Mesenchymal stem cell (in vitro differentiated cells and primary cell): ENCODE data around the gene TSPAN13.

Experiments used
- DNase-seq: peaks from one replicate; pipeline ENCODE4 v3.0.0-alpha.2; 2013
- H2AFZ ChIP-seq: one replicate; pipeline ENCODE4 v1.6.1; 2013; ENCODE audit warnings: low read depth, mild to moderate bottlenecking, control low read depth, inconsistent platforms, low read length, moderate library complexity
- H2AK5ac ChIP-seq: 2 replicates; pipeline ENCODE4 v1.6.1; 2013; ENCODE audit warnings: low read length, moderate library complexity, mild to moderate bottlenecking, inconsistent platforms; ENCODE audit not compliant: severe bottlenecking
- H2BK120ac ChIP-seq: one replicate; pipeline ENCODE4 v1.6.1; 2013; ENCODE audit warnings: low read depth, mild to moderate bottlenecking, inconsistent platforms, low read length, moderate library complexity
- H2BK12ac ChIP-seq, 2 experiments: one replicate each; pipeline ENCODE4 v1.6.1; 2013; ENCODE audit warnings: inconsistent platforms in 2 of 2, low read length in 2 of 2, mild to moderate bottlenecking in 2 of 2, moderate library complexity in 2 of 2, control low read depth in 1 of 2
- H2BK15ac ChIP-seq: one replicate; pipeline ENCODE4 v1.6.1; 2013; ENCODE audit warnings: mild to moderate bottlenecking, low read depth, inconsistent platforms; ENCODE audit not compliant: poor library complexity, severe bottlenecking
- H2BK5ac ChIP-seq: 2 replicates; pipeline ENCODE4 v1.6.1; 2013; ENCODE audit warnings: low read depth, mild to moderate bottlenecking, low read length, control low read depth, inconsistent platforms; ENCODE audit not compliant: poor library complexity, severe bottlenecking
- H3K14ac ChIP-seq, 2 experiments: one replicate each; pipeline ENCODE4 v1.6.1; 2013; ENCODE audit warnings: inconsistent platforms in 2 of 2, low read length in 2 of 2, control low read depth in 1 of 2, mild to moderate bottlenecking in 1 of 2, moderate library complexity in 1 of 2
- H3K18ac ChIP-seq, 2 experiments: one replicate each; pipeline ENCODE4 v1.6.1; 2013; ENCODE audit warnings: inconsistent platforms in 2 of 2, low read length in 2 of 2, control low read depth in 1 of 2, low read depth in 1 of 2, mild to moderate bottlenecking in 1 of 2
- H3K23ac ChIP-seq, 2 experiments: one replicate each; pipeline ENCODE4 v1.6.1; 2013; ENCODE audit warnings: inconsistent platforms in 2 of 2, low read length in 2 of 2, mild to moderate bottlenecking in 2 of 2, moderate library complexity in 2 of 2, control low read depth in 1 of 2
- H3K27ac ChIP-seq: 2 replicates; pipeline ENCODE4 v1.5.1; 2013; ENCODE audit warnings: mild to moderate bottlenecking, moderate library complexity, low read length, control low read depth, inconsistent platforms; ENCODE audit not compliant: poor library complexity, severe bottlenecking
- H3K27me3 ChIP-seq, 2 experiments: 2 replicates each; pipeline versions ENCODE4 v1.6.1 to v1.7.0; 2013; ENCODE audit warnings: low read length in 2 of 2, mild to moderate bottlenecking in 2 of 2, moderate library complexity in 2 of 2, control low read depth in 1 of 2, inconsistent platforms in 1 of 2; ENCODE audit not compliant: control insufficient read depth in 1 of 2, insufficient read depth in 1 of 2
- H3K36me3 ChIP-seq, 2 experiments: 2 replicates each; pipeline versions ENCODE4 v1.6.1 to v1.7.0; 2013; ENCODE audit warnings: low read length in 2 of 2, control low read depth in 1 of 2, inconsistent platforms in 1 of 2, low read depth in 1 of 2, mild to moderate bottlenecking in 1 of 2; ENCODE audit not compliant: insufficient read depth in 2 of 2, control insufficient read depth in 1 of 2
- H3K4ac ChIP-seq, 2 experiments: one replicate each; pipeline ENCODE4 v1.6.1; 2013; ENCODE audit warnings: inconsistent platforms in 2 of 2, low read length in 2 of 2, mild to moderate bottlenecking in 2 of 2, moderate library complexity in 2 of 2, control low read depth in 1 of 2, low read depth in 1 of 2
- H3K4me1 ChIP-seq: 2 replicates; pipeline ENCODE4 v1.6.1; 2013; ENCODE audit warnings: low read depth, low read length, control low read depth; ENCODE audit not compliant: control insufficient read depth, insufficient read depth
- H3K4me2 ChIP-seq: 2 replicates; pipeline ENCODE4 v1.6.1; 2013; ENCODE audit warnings: low read length, mild to moderate bottlenecking, inconsistent platforms; ENCODE audit not compliant: poor library complexity, severe bottlenecking
- H3K4me3 ChIP-seq, 2 experiments: 2 replicates each; pipeline versions ENCODE4 v1.5.1 to v1.7.0; 2013; ENCODE audit warnings: low read length in 2 of 2, mild to moderate bottlenecking in 2 of 2, control low read depth in 1 of 2, low read depth in 1 of 2; ENCODE audit not compliant: insufficient read depth in 1 of 2
- H3K79me1 ChIP-seq: replicated peaks from 2 replicates; pipeline ENCODE4 v1.6.1; 2013; ENCODE audit warnings: mild to moderate bottlenecking, control low read depth, low read length, inconsistent platforms; ENCODE audit not compliant: poor library complexity, severe bottlenecking
- H3K9ac ChIP-seq: 2 replicates; pipeline ENCODE4 v1.7.0; 2013; ENCODE audit warnings: mild to moderate bottlenecking, low read length, moderate library complexity
- H3K9me3 ChIP-seq: 2 replicates; pipeline ENCODE4 v1.7.0; 2013; ENCODE audit warnings: mild to moderate bottlenecking, low read length; ENCODE audit not compliant: control insufficient read depth
- H4K8ac ChIP-seq: one replicate; pipeline ENCODE4 v1.6.1; 2013; ENCODE audit warnings: inconsistent platforms, mild to moderate bottlenecking, low read length, moderate library complexity
- H4K91ac ChIP-seq: one replicate; pipeline ENCODE4 v1.6.1; 2013; ENCODE audit warnings: mild to moderate bottlenecking, low read length, inconsistent platforms
- WGBS: methylation state at CpG from one replicate; pipeline ENCODE4 v1.1.7; 2013; ENCODE audit warnings: mixed read lengths; 5-methylcytosine and 5-hydroxymethylcytosine counted together

TSPAN13 gene

GRCh38 chr7:16742547-16742946, 11.0 kb upstream of the TSPAN13 start:
- H3K27ac ChIP-seq, result no peak overlapping the region
- no peak overlapping the region for H2AFZ ChIP-seq
- H3K9ac ChIP-seq, result no peak overlapping the region
- peak overlapping the region in 1 of 2 experiments; percentile 19 for H3K4ac ChIP-seq
- H3K4me2 ChIP-seq, result no peak overlapping the region
- H2BK12ac ChIP-seq, result peak overlapping the region in 1 of 2 experiments; percentile 77
- H3K9me3 ChIP-seq, result no peaks in the 10 kb centered on the region
- no peak for DNase-seq
- no peaks in the 10 kb centered on the region for H3K79me1 ChIP-seq
- H3K23ac ChIP-seq, result no peak overlapping the region
- no peak overlapping the region for H4K8ac ChIP-seq
- no peak overlapping the region for H3K4me3 ChIP-seq
- no peaks in the 10 kb centered on the region for H3K27me3 ChIP-seq
- WGBS, result 100% methylated on average over 1 of the region's 3 CpGs
- H3K4me1 ChIP-seq, result no peaks in the 10 kb centered on the region
- no peak overlapping the region for H3K14ac ChIP-seq
- no peaks in the 10 kb centered on the region for H3K36me3 ChIP-seq
- H2AK5ac ChIP-seq, result no peak overlapping the region
- H2BK5ac ChIP-seq, result no peak overlapping the region
- no peak overlapping the region for H4K91ac ChIP-seq
- no peak overlapping the region for H2BK15ac ChIP-seq
- no peak overlapping the region for H2BK120ac ChIP-seq
- peak overlapping the region in 1 of 2 experiments; percentile 21 for H3K18ac ChIP-seq

DNA sequence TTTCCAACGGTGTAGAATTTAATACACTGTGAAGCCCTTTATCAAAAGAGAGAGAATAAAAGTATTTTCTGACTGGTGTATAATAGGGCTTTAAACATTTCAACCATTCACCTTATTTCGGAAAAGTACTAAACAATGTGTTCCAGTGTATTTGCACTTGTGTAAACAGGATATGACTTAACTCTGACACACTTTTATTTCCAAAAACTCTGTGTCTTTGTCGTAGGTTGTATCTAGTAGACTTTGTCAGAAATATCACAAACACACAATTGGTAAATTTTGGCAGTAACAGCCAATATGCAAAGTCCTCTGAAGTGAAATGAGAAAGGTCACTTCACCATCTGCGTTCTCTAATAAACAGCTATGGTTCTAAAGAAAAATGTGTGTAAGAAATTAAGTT, 10.3 kb upstream of the TSPAN13 start:
- H3K27ac ChIP-seq, result no peak overlapping the region
- no peaks in the 10 kb centered on the region for H3K9me3 ChIP-seq
- no peak overlapping the region for H3K18ac ChIP-seq

GRCh38 chr7:16744518-16745250, 8.9 kb upstream of the TSPAN13 start:
- H3K14ac ChIP-seq, result peak overlapping the region in 1 of 2 experiments; percentile 39
- no peak overlapping the region for H2BK15ac ChIP-seq
- H3K4me3 ChIP-seq, result no peak overlapping the region
- H3K27me3 ChIP-seq, result no peaks in the 10 kb centered on the region
- H3K36me3 ChIP-seq, result no peaks in the 10 kb centered on the region
- H2BK12ac ChIP-seq, result peak overlapping the region in 1 of 2 experiments; percentile 40
- H2BK120ac ChIP-seq, result no peak overlapping the region
- H3K9ac ChIP-seq, result no peak overlapping the region
- no peak overlapping the region for H4K8ac ChIP-seq
- H3K9me3 ChIP-seq, result no peaks in the 10 kb centered on the region
- no peaks in the 10 kb centered on the region for H3K79me1 ChIP-seq
- peak overlapping the region in 1 of 2 experiments; percentile 6 for H3K4ac ChIP-seq
- H4K91ac ChIP-seq, result no peak overlapping the region
- H3K23ac ChIP-seq, result no peak overlapping the region
- H3K27ac ChIP-seq, result no peak overlapping the region
- no peak for DNase-seq
- H2AK5ac ChIP-seq, result no peak overlapping the region
- H2AFZ ChIP-seq, result no peak overlapping the region
- 93% methylated on average over 6 of the region's 6 CpGs for WGBS
- H3K4me1 ChIP-seq, result no peaks in the 10 kb centered on the region
- H3K4me2 ChIP-seq, result no peak overlapping the region
- H2BK5ac ChIP-seq, result no peak overlapping the region
- peak overlapping the region in 1 of 2 experiments; percentile 1 for H3K18ac ChIP-seq

More for the DNA sequence above, 10.3 kb upstream of the TSPAN13 start:
- no CpG with 5 or more reads among the region's 4 CpGs for WGBS
- no peak overlapping the region for H3K4ac ChIP-seq
- H3K36me3 ChIP-seq, result no peaks in the 10 kb centered on the region
- H3K23ac ChIP-seq, result no peak overlapping the region
- no peak overlapping the region for H3K14ac ChIP-seq
- no peaks in the 10 kb centered on the region for H3K79me1 ChIP-seq
- no peaks in the 10 kb centered on the region for H3K27me3 ChIP-seq
- no peak overlapping the region for H2BK15ac ChIP-seq
- H3K9ac ChIP-seq, result no peak overlapping the region
- H4K8ac ChIP-seq, result no peak overlapping the region
- no peak overlapping the region for H4K91ac ChIP-seq
- H2AK5ac ChIP-seq, result no peak overlapping the region
- H3K4me2 ChIP-seq, result no peak overlapping the region
- no peak overlapping the region for H2BK120ac ChIP-seq
- no peaks in the 10 kb centered on the region for H3K4me1 ChIP-seq
- H2BK12ac ChIP-seq, result no peak overlapping the region
- no peak overlapping the region for H2BK5ac ChIP-seq
- no peak overlapping the region for H3K4me3 ChIP-seq
- peak; percentile 59 for DNase-seq
- no peak overlapping the region for H2AFZ ChIP-seq

GRCh38 chr7:16745645-16746044, 7.9 kb upstream of the TSPAN13 start:
- no peaks in the 10 kb centered on the region for H3K4me1 ChIP-seq
- no peak overlapping the region for H2AK5ac ChIP-seq
- no peak overlapping the region for H3K23ac ChIP-seq
- H2BK5ac ChIP-seq, result no peak overlapping the region
- no peak overlapping the region for H3K4me3 ChIP-seq
- DNase-seq, result no peak
- H3K18ac ChIP-seq, result no peak overlapping the region
- H4K8ac ChIP-seq, result no peak overlapping the region
- H2BK15ac ChIP-seq, result no peak overlapping the region
- no peak overlapping the region for H2AFZ ChIP-seq
- no peak overlapping the region for H3K27ac ChIP-seq
- no peak overlapping the region for H3K14ac ChIP-seq
- no peaks in the 10 kb centered on the region for H3K9me3 ChIP-seq
- no peak overlapping the region for H3K4ac ChIP-seq
- no peak overlapping the region for H3K4me2 ChIP-seq
- H2BK120ac ChIP-seq, result no peak overlapping the region
- no peak overlapping the region for H2BK12ac ChIP-seq
- WGBS, result 83% methylated on average over 1 of the region's 2 CpGs
- no peak overlapping the region for H3K9ac ChIP-seq
- no peaks in the 10 kb centered on the region for H3K27me3 ChIP-seq
- no peak overlapping the region for H4K91ac ChIP-seq
- H3K79me1 ChIP-seq, result no peaks in the 10 kb centered on the region
- no peaks in the 10 kb centered on the region for H3K36me3 ChIP-seq
